Stimulated activated CD8-positive, alpha-beta memory T cell treated with anti-CD3 and anti-CD28 coated beads, Interleukin-7, amount 100 ng/mL, for 48 hours (primary cell): ENCODE results near the gene PWP1.
"Not testable (repeated sequence)": the region's sequence is repeated elsewhere in the genome, so short reads cannot be mapped to it uniquely, and the experiment has no call there.

Experiments
- DNase-seq, 2 donors: peaks; one replicate each; pipeline ENCODE4 v3.0.0-alpha.2; 2020; ENCODE audit warnings: low read depth in 1 of 2; ENCODE audit errors: extremely low read depth in 1 of 2

Gene PWP1

GRCh38 chr12:107667464-107667863 lies 18.1 kb upstream of the PWP1 start:
- DNase-seq = no peak

GRCh38 chr12:107668320-107669098 lies 17.1 kb upstream of the PWP1 start:
- DNase-seq = no peak

GRCh38 chr12:107669946-107670345 lies 15.7 kb upstream of the PWP1 start:
- no peak for DNase-seq

- DNase-seq = peak in 1 of 2 donors; percentile 13
Observed at GRCh38 chr12:107670999-107671643, 14.5 kb upstream of the PWP1 start.

GRCh38 chr12:107677671-107678070 lies 7.9 kb upstream of the PWP1 start:
- no peak for DNase-seq

GRCh38 chr12:107679336-107679735 lies 6.3 kb upstream of the PWP1 start:
- no peak for DNase-seq

GRCh38 chr12:107681455-107681835 lies 4.2 kb upstream of the PWP1 start:
- no peak for DNase-seq

GRCh38 chr12:107681836-107682820 lies 3.5 kb upstream of the PWP1 start:
- DNase-seq = no peak

- DNase-seq = no peak
Observed at GRCh38 chr12:107684029-107684795, 1.4 kb upstream of the PWP1 start.

GRCh38 chr12:107684990-107685359 lies 624 bp upstream of the PWP1 start:
- no peak for DNase-seq

- DNase-seq = not testable (repeated sequence)
Observed at GRCh38 chr12:107695772-107696171, 10.2 kb downstream of the PWP1 start.

GRCh38 chr12:107702106-107702505 lies 16.5 kb downstream of the PWP1 start:
- no peak for DNase-seq

- no peak for DNase-seq
Observed at GRCh38 chr12:107704041-107704440, 18.4 kb downstream of the PWP1 start.

GRCh38 chr12:107705522-107705921 lies 19.9 kb downstream of the PWP1 start:
- not testable (repeated sequence) for DNase-seq

- DNase-seq = no peak
Observed at GRCh38 chr12:107715780-107716179, 30.2 kb downstream of the PWP1 start.

- DNase-seq = no peak
Observed at GRCh38 chr12:107718606-107719005, 33.0 kb downstream of the PWP1 start.

GRCh38 chr12:107727327-107727726 lies 41.7 kb downstream of the PWP1 start:
- not testable (repeated sequence) for DNase-seq

- not testable (repeated sequence) for DNase-seq
Observed at GRCh38 chr12:107727742-107728141, 42.1 kb downstream of the PWP1 start.

- DNase-seq = no peak
Observed at GRCh38 chr12:107730618-107731341, 45.2 kb downstream of the PWP1 start.

- no peak for DNase-seq
Observed at GRCh38 chr12:107731366-107731765, 45.8 kb downstream of the PWP1 start.
